Spleen (tissue), 7 donors: Measurements from ENCODE around the gene CCDC66.

Experiments used
- CTCF ChIP-seq, 11 experiments: fragments of 200-600 bp in 7 of 11; fragments of 450-650 bp in 4 of 11; sonication (generic) in 4 of 11; IDR thresholded peaks in 8 of 11; conservative IDR thresholded peaks in 3 of 11; 1 replicate in 7 of 11; 2 replicates in 4 of 11; pipeline versions ENCODE4 v1.4.0 to v1.8.0; 2016 to 2021; ENCODE audit warnings: antibody characterized with exemption in 11 of 11, inconsistent platforms in 4 of 11, mild to moderate bottlenecking in 1 of 11
- POLR2A ChIP-seq, 3 donors: fragments of 450-650 bp; IDR thresholded peaks; one replicate each; pipeline ENCODE4 v1.5.1; 2017; ENCODE audit warnings: antibody characterized with exemption in 3 of 3, mild to moderate bottlenecking in 1 of 3
- POLR2AphosphoS5 ChIP-seq, 3 donors: sonication (generic); formaldehyde crosslinking; IDR thresholded peaks; one replicate each; pipeline ENCODE4 v1.5.1; 2017; ENCODE audit warnings: antibody characterized with exemption in 3 of 3
- donor health status: DM: no; HTN: no; CAD: no; lungs with moderate emphysema.
- donor health status: DM: no; HTN: no; CAD: no.
- donor health status: DM: no; HTN: no; CAD: no.

GRCh38 chr3:56557831-56558170 is 826 bp downstream of the CCDC66 start:
- TF ChIP-seq POLR2AphosphoS5 (IDR thresholded peaks at IDR 0.05) (no peak), CTCF (IDR thresholded peaks at IDR 0.05 in 8 of 11, conservative IDR thresholded peaks at IDR 0.05 in 3 of 11) (peak in 1 of 11 experiments; percentile 1), POLR2A (IDR thresholded peaks at IDR 0.05) (no peak)
